WTC11 (cell line): ENCODE results near the gene SLC10A1. TPM values are rescaled to one million over a fixed set of nuclear protein-coding genes. Genes with fewer than 3 reads are reported as not detected.

Source experiments
- ATAC-seq: fragments of 200-7000 bp; cut with Tn5 transposase; 2 replicates; pipeline ENCODE4 v1.10.0; 2021; ENCODE audit warnings: mild to moderate bottlenecking, moderate library complexity
- CTCF ChIA-PET: fragments of 300-600 bp; sonication (Branson Sonifier 250); formaldehyde crosslinking; loops from one replicate; lab custom pipeline; 2021; ENCODE audit warnings: antibody characterized with exemption; lab: Charles Lee
- POLR2A ChIA-PET: fragments of 350-600 bp; sonication (Branson Sonifier 250); formaldehyde crosslinking; loops from one replicate; lab custom pipeline; 2021; ENCODE audit warnings: antibody characterized with exemption; lab: Charles Lee
- DNase-seq: peaks from one replicate; pipeline ENCODE4 v3.0.0; 2021; ENCODE audit warnings: low spot score
- H3K27ac Mint-ChIP-seq: 2 replicates; pipeline ENCODE4 v1.8.0; 2021; ENCODE audit warnings: mixed read lengths
- H3K27me3 Mint-ChIP-seq: 2 replicates; pipeline ENCODE4 v1.8.0; 2021; ENCODE audit warnings: low read depth, mild to moderate bottlenecking, moderate library complexity, mixed read lengths
- H3K36me3 Mint-ChIP-seq: 2 replicates; pipeline ENCODE4 v1.8.0; 2021; ENCODE audit warnings: mixed read lengths
- H3K4me1 Mint-ChIP-seq: 2 replicates; pipeline ENCODE4 v1.8.0; 2022; ENCODE audit warnings: mixed read lengths
- H3K4me3 Mint-ChIP-seq: 2 replicates; pipeline ENCODE4 v1.8.0; 2021; ENCODE audit warnings: mild to moderate bottlenecking, moderate library complexity, mixed read lengths
- H3K9me3 Mint-ChIP-seq: 2 replicates; pipeline ENCODE4 v1.8.0; 2021; ENCODE audit warnings: mixed read lengths
- AFF4 ChIP-seq: sonication (generic); formaldehyde crosslinking; IDR thresholded peaks from 2 replicates; pipeline ENCODE4 v1.8.1; 2023; ENCODE audit warnings: mild to moderate bottlenecking, missing genetic modification reagents, borderline replicate concordance
- ETV6 ChIP-seq: sonication (generic); formaldehyde crosslinking; IDR thresholded peaks from 2 replicates; pipeline ENCODE4 v1.8.1; 2022; ENCODE audit warnings: mild to moderate bottlenecking, missing genetic modification reagents
- FOXP1 ChIP-seq: sonication (generic); formaldehyde crosslinking; IDR thresholded peaks from 2 replicates; pipeline ENCODE4 v1.8.0; 2022; ENCODE audit warnings: missing genetic modification reagents, mild to moderate bottlenecking, moderate library complexity, borderline replicate concordance
- FOXP4 ChIP-seq: sonication (generic); formaldehyde crosslinking; IDR thresholded peaks from 2 replicates; pipeline ENCODE4 v1.8.0; 2022; ENCODE audit warnings: mild to moderate bottlenecking, missing genetic modification reagents
- GRHL2 ChIP-seq: fragments of 250-450 bp; sonication (Bioruptor Pico); IDR thresholded peaks from 2 replicates; pipeline ENCODE4 v1.8.0; 2022; ENCODE audit warnings: mild to moderate bottlenecking, moderate library complexity; ENCODE audit not compliant: insufficient replicate concordance, severe bottlenecking
- IRF2 ChIP-seq: sonication (generic); formaldehyde crosslinking; IDR thresholded peaks from 2 replicates; pipeline ENCODE4 v1.8.0; 2022; ENCODE audit warnings: low read depth, missing genetic modification reagents, borderline replicate concordance
- JUN ChIP-seq: sonication (generic); formaldehyde crosslinking; IDR thresholded peaks from 2 replicates; pipeline ENCODE4 v1.8.0; 2023; ENCODE audit warnings: mild to moderate bottlenecking, missing genetic modification reagents
- MLX ChIP-seq: sonication (generic); formaldehyde crosslinking; IDR thresholded peaks from 2 replicates; pipeline ENCODE4 v1.8.1; 2023; ENCODE audit warnings: mild to moderate bottlenecking, missing genetic modification reagents, moderate library complexity
- MYBL2 ChIP-seq: sonication (generic); formaldehyde crosslinking; IDR thresholded peaks from 2 replicates; pipeline ENCODE4 v1.8.1; 2023; ENCODE audit warnings: mild to moderate bottlenecking, moderate library complexity, missing genetic modification reagents
- NR1H2 ChIP-seq: sonication (generic); formaldehyde crosslinking; IDR thresholded peaks from 2 replicates; pipeline ENCODE4 v1.9.0; 2021; ENCODE audit warnings: mild to moderate bottlenecking, moderate library complexity, missing genetic modification reagents
- SOX15 ChIP-seq: fragments of 250-450 bp; sonication (Bioruptor Pico); IDR thresholded peaks from 2 replicates; pipeline ENCODE4 v1.9.0; 2021; ENCODE audit warnings: mild to moderate bottlenecking
- STAT6 ChIP-seq: sonication (generic); formaldehyde crosslinking; conservative IDR thresholded peaks from 2 replicates; pipeline ENCODE4 v1.8.1; 2023; ENCODE audit warnings: mild to moderate bottlenecking, low read depth, missing genetic modification reagents, moderate library complexity
- USF1 ChIP-seq: sonication (generic); formaldehyde crosslinking; IDR thresholded peaks from 2 replicates; pipeline ENCODE4 v1.8.0; 2022; ENCODE audit warnings: mild to moderate bottlenecking, missing genetic modification reagents
- ZNF396 ChIP-seq: fragments of 250-450 bp; sonication (Bioruptor Pico); IDR thresholded peaks from 2 replicates; pipeline ENCODE4 v1.8.0; 2021; ENCODE audit warnings: mild to moderate bottlenecking, moderate library complexity, borderline replicate concordance
- ZNF532 ChIP-seq: fragments of 250-450 bp; sonication (Bioruptor Pico); IDR thresholded peaks from 2 replicates; pipeline ENCODE4 v1.9.0; 2021; ENCODE audit warnings: mild to moderate bottlenecking, borderline replicate concordance
- total RNA-seq: library from RNA; stranded (reverse); gene quantifications from 3 replicates; pipeline ENCODE4 v1.2.3, GENCODE V29; 2021

SLC10A1 gene
- total RNA-seq, 1 experiment from 2014 or later = 0.09 TPM

- Mint-ChIP-seq H3K4me3 (no peak overlapping the region), H3K36me3 (peaks cover 20% of the 10 kb centered on the region), H3K4me1 (peaks cover 21% of the 10 kb centered on the region)
- ChIA-PET CTCF (no interaction called here), POLR2A (interaction anchor here (0.6 kb wide), 1 partner anchor 1621 kb away, joined by 4 read pairs; no protein-coding TSS in a partner anchor)
- DNase-seq = no peak
- TF ChIP-seq ZNF396 (CRISPR knock-in tag) (no peak), NR1H2 (CRISPR knock-in tag) (no peak), ZNF532 (CRISPR knock-in tag) (no peak)
- TF ChIP-seq, all 79 proteins: peak for 0
- peaks cover 6% of the 10 kb centered on the region for H3K27me3 Mint-ChIP-seq
- H3K27ac Mint-ChIP-seq = no peak overlapping the region
- peaks cover 4% of the 10 kb centered on the region; the same call in 1 of the 2 replicates for H3K9me3 Mint-ChIP-seq
- no peak for ATAC-seq
These were observed 33.1 kb downstream of the SLC10A1 start for GRCh38 chr14:69763761-69764510.

- H3K4me1 Mint-ChIP-seq = peaks cover 2% of the 10 kb centered on the region; the same call in 1 of the 2 replicates
- peaks cover 3% of the 10 kb centered on the region; the same call in 1 of the 2 replicates for H3K9me3 Mint-ChIP-seq
- ATAC-seq (no peak), DNase-seq (no peak)
- H3K36me3 Mint-ChIP-seq = no peaks in the 10 kb centered on the region
- H3K4me3 Mint-ChIP-seq = no peak overlapping the region
- ChIA-PET POLR2A (no interaction called here), CTCF (no interaction called here)
- H3K27ac Mint-ChIP-seq = no peak overlapping the region
- TF ChIP-seq MYBL2 (CRISPR knock-in tag) (no peak), SOX15 (CRISPR knock-in tag) (no peak)
- H3K27me3 Mint-ChIP-seq = peaks cover 6% of the 10 kb centered on the region
These were observed 36.2 kb downstream of the SLC10A1 start for GRCh38 chr14:69760810-69761209.

- DNase-seq (no peak), ATAC-seq (no peak)
- Mint-ChIP-seq H3K4me1 (peaks cover 10% of the 10 kb centered on the region), H3K4me3 (no peak overlapping the region), H3K36me3 (no peaks in the 10 kb centered on the region), H3K27ac (no peak overlapping the region), H3K9me3 (0 out of 2 replicates have a peak, but pooled peaks cover 5% of the 10 kb centered on the region), H3K27me3 (no peaks in the 10 kb centered on the region)
- ChIA-PET POLR2A (no interaction called here), CTCF (no interaction called here)
- TF ChIP-seq ETV6 (no peak), STAT6 (CRISPR knock-in tag) (no peak), AFF4 (no peak), MLX (CRISPR knock-in tag) (no peak), IRF2 (CRISPR knock-in tag) (no peak), USF1 (no peak), FOXP4 (CRISPR knock-in tag) (no peak), GRHL2 (CRISPR knock-in tag) (no peak), FOXP1 (CRISPR knock-in tag) (no peak), JUN (no peak)
These were observed 40.7 kb downstream of the SLC10A1 start for GRCh38 chr14:69756298-69756697.
